Fibroblast of lung (primary cell): Measurements from ENCODE around the gene DLX4. TPM values are rescaled to one million over a fixed set of nuclear protein-coding genes. Genes with fewer than 3 reads are reported as not detected.

Source experiments
- DNase-seq, 2 donors: peaks; one replicate each; pipeline versions ENCODE4 v3.0.0 to v3.0.0-alpha.2; 2010; ENCODE audit warnings: low read depth in 2 of 2
- H2AFZ ChIP-seq: 2 replicates; pipeline ENCODE4 v1.5.1; 2012; ENCODE audit warnings: low read length, control low read depth, inconsistent platforms
- H3K27ac ChIP-seq: 2 replicates; pipeline ENCODE4 v1.5.1; 2011; ENCODE audit warnings: low read length, control low read depth; ENCODE audit not compliant: insufficient read depth
- H3K27me3 ChIP-seq: 2 replicates; pipeline ENCODE4 v1.5.1; 2011; ENCODE audit warnings: mild to moderate bottlenecking, low read length; ENCODE audit not compliant: control insufficient read depth, insufficient read depth
- H3K36me3 ChIP-seq: 2 replicates; pipeline ENCODE4 v1.5.1; 2011; ENCODE audit warnings: low read length; ENCODE audit not compliant: control insufficient read depth, insufficient read depth
- H3K4me1 ChIP-seq: 2 replicates; pipeline ENCODE4 v1.5.1; 2011; ENCODE audit warnings: low read length; ENCODE audit not compliant: control insufficient read depth, insufficient read depth; ENCODE audit errors: extremely low read depth
- H3K4me2 ChIP-seq: 2 replicates; pipeline ENCODE4 v1.5.1; 2011; ENCODE audit warnings: low read length, control low read depth; ENCODE audit not compliant: insufficient read depth; ENCODE audit errors: extremely low read depth
- H3K4me3 ChIP-seq, 4 experiments: fragments of 200-600 bp in 1 of 4; sonication (generic) in 1 of 4; replicated peaks in 1 of 4; 2 replicates each; pipeline ENCODE4 v1.5.1; 2011 to 2016; ENCODE audit warnings: low read length in 4 of 4, low read depth in 3 of 4, mild to moderate bottlenecking in 3 of 4, control low read depth in 2 of 4, inconsistent platforms in 1 of 4, mixed read lengths in 1 of 4; ENCODE audit not compliant: insufficient read depth in 1 of 4; ENCODE audit errors: control extremely low read depth in 1 of 4
- H3K79me2 ChIP-seq: 2 replicates; pipeline ENCODE4 v1.5.1; 2012; ENCODE audit warnings: mild to moderate bottlenecking, low read length, inconsistent platforms; ENCODE audit not compliant: control insufficient read depth, insufficient read depth
- H3K9ac ChIP-seq: 2 replicates; pipeline ENCODE4 v1.5.1; 2011; ENCODE audit warnings: mild to moderate bottlenecking, low read length, control low read depth; ENCODE audit not compliant: insufficient read depth
- H3K9me3 ChIP-seq: 2 replicates; pipeline ENCODE4 v1.5.1; 2012; ENCODE audit warnings: low read depth, low read length; ENCODE audit not compliant: control insufficient read depth, insufficient read depth
- H4K20me1 ChIP-seq: 2 replicates; pipeline ENCODE4 v1.5.1; 2011; ENCODE audit warnings: low read length; ENCODE audit not compliant: control insufficient read depth, insufficient read depth; ENCODE audit errors: extremely low read depth
- CTCF ChIP-seq, 2 donors: IDR thresholded peaks in 1 of 2; conservative IDR thresholded peaks in 1 of 2; 1 replicate in 1 of 2; 2 replicates in 1 of 2; pipeline ENCODE4 v1.5.1; 2011 to 2012; ENCODE audit warnings: low read length in 2 of 2, control low read depth in 1 of 2, inconsistent platforms in 1 of 2, low read depth in 1 of 2, mild to moderate bottlenecking in 1 of 2
- EZH2 ChIP-seq: IDR thresholded peaks from 2 replicates; pipeline ENCODE4 v1.5.1; 2012; ENCODE audit warnings: low read length, control low read depth, mild to moderate bottlenecking; ENCODE audit errors: missing control alignments
- polyA plus RNA-seq, 2 donors: library from polyadenylated mRNA; depleted of rRNA in 1 of 2; stranded (reverse) in 1 of 2; unstranded in 1 of 2; fragments of >200 nt; gene quantifications; 2 replicates each; pipeline ENCODE4 v1.2.1, GENCODE V29; 2011 to 2012; ENCODE audit warnings: missing spikeins in 1 of 2
- total RNA-seq: library from RNA; depleted of rRNA; stranded (reverse); fragments of >200 nt; gene quantifications from 2 replicates; pipeline ENCODE4 v1.2.1, GENCODE V29; 2014

DLX4 gene
- total and polyA plus RNA-seq, 2 donors (not counting 1 experiment from before 2014, with no cell fraction given): not detected

- no peaks in the 10 kb centered on the region for H3K4me1 ChIP-seq
- H3K4me2 ChIP-seq: no peak overlapping the region
- no peaks in the 10 kb centered on the region for H3K79me2 ChIP-seq
- H3K9me3 ChIP-seq: no peaks in the 10 kb centered on the region
- H2AFZ ChIP-seq: no peak overlapping the region
- H3K9ac ChIP-seq: no peak overlapping the region
- H3K4me3 ChIP-seq: no peak overlapping the region
- H3K27me3 ChIP-seq: peaks cover 14% of the 10 kb centered on the region
- no peak overlapping the region for H3K27ac ChIP-seq
- H3K36me3 ChIP-seq: no peaks in the 10 kb centered on the region
- TF ChIP-seq EZH2: no peak
- TF ChIP-seq CTCF (conservative IDR thresholded peaks at IDR 0.05 in 1 of 2, IDR thresholded peaks at IDR 0.05 in 1 of 2; ENCODE audit: low read depth in 1 of 2, low read length in 2 of 2): no peak
- no peak for DNase-seq
- H4K20me1 ChIP-seq: no peaks in the 10 kb centered on the region
Measured at GRCh38 chr17:50013079-50013478, 44.1 kb downstream of the DLX4 start.

DNA sequence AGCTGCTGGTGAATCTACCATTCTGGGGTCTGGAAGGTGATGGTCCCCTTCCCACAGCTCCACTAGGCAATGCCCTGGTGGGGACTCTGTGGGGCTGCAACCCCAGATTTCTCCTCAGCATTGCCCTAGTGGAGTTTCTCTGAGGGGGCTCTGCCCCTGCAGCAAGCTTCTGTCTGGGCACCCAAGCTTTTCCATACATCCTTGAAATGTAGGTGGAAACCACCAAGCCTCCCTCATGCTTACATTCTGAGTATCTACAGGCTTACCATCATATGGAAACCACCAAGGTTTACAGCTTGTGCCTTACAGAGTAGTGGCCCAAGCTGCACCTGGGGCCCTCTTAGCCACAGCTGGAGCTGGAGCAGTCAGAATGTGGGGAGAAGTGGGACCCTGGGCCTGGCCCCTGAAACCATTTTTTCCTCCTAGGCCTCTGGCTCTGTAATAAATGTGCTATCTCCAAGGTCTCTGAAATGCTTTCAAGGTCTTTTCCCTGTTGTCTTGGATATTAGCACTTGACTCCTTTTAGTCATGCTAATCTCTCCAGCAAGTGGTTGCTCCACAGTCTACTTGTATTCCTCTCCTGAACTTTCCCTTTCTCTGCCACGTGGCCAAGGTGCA, 45.6 kb downstream of the DLX4 start:
- H3K4me2 ChIP-seq: no peak overlapping the region
- H3K9me3 ChIP-seq: no peaks in the 10 kb centered on the region
- no peak overlapping the region for H3K4me3 ChIP-seq
- peaks cover 6% of the 10 kb centered on the region for H3K27me3 ChIP-seq
- no peak overlapping the region for H3K27ac ChIP-seq
- H3K79me2 ChIP-seq: no peaks in the 10 kb centered on the region
- H3K4me1 ChIP-seq: no peaks in the 10 kb centered on the region
- no peaks in the 10 kb centered on the region for H4K20me1 ChIP-seq
- no peak for DNase-seq
- no peak overlapping the region for H3K9ac ChIP-seq
- no peak overlapping the region for H2AFZ ChIP-seq
- TF ChIP-seq EZH2: no peak
- no peak for TF ChIP-seq CTCF (conservative IDR thresholded peaks at IDR 0.05 in 1 of 2, IDR thresholded peaks at IDR 0.05 in 1 of 2; ENCODE audit: low read depth in 1 of 2, low read length in 2 of 2)
- no peaks in the 10 kb centered on the region for H3K36me3 ChIP-seq

- Histone ChIP-seq H3K4me2 (no peak overlapping the region), H3K9ac (no peak overlapping the region), H3K4me3 (no peak overlapping the region), H3K27ac (no peak overlapping the region), H3K4me1 (no peaks in the 10 kb centered on the region), H4K20me1 (no peaks in the 10 kb centered on the region), H3K27me3 (peaks cover 6% of the 10 kb centered on the region), H3K9me3 (no peaks in the 10 kb centered on the region), H2AFZ (no peak overlapping the region), H3K36me3 (no peaks in the 10 kb centered on the region), H3K79me2 (no peaks in the 10 kb centered on the region)
- no peak for TF ChIP-seq CTCF (conservative IDR thresholded peaks at IDR 0.05 in 1 of 2, IDR thresholded peaks at IDR 0.05 in 1 of 2; ENCODE audit: low read depth in 1 of 2, low read length in 2 of 2)
- TF ChIP-seq EZH2: no peak
- DNase-seq: no peak
Measured at GRCh38 chr17:50015146-50015545, 46.2 kb downstream of the DLX4 start.
